ENCODE measurements around the gene MAB21L3.

The MAB21L3 gene

DNA sequence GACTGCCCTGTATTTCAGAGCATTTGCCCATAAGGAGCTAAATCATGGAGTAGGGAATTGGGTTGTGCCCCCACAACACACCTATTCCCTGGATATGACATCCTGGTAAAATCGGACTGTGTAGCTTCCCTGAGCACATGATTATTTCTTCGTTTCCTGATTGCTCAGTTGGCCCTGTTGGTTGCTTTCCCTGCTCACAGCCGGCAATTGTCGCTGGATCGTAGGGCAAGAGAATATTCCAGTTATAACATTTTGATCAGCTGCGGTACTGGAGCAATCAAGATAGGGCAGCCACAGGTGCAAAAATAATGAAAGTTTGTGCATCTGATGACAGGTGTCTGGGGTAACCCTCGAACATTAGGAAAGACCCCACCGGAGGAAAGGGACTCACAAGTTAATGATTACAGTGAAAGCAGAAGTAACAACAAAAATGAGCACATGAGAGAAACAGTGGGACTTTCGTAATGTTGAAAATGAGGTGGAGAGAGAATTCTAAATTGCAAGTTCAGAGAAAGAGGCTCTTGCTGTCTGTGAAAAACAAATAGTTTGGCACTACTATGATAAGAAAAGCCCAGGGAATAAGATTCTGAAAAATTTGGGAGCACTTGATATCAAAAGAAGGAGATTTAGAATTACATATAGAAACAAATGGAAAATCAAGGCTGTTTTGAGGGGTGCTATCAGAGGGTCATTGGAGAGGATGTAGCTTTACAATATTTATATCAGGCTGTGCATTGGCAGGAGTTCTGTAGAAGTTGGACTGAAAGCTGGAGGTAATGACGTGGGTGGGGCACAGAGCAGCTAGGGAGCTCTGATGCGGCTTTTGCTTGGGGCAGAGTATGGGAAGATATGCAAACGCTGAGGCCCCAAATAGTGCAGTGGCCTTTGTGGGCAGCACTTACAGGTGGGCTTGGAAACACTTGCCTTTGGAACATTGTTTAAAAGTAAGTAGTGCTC lies at the start of gene MAB21L3:
Gene MAB21L3, plus strand, starts transcription at position 833 of the 957 bp plus-strand sequence. CDS start 1,217 bp downstream, outside the sequence.
- H3K4me1 ChIP-seq (ENCODE audit: control insufficient read depth, insufficient read depth, low read length), result no peaks in the 10 kb centered on the region
- no peaks in the 10 kb centered on the region for H3K9me3 ChIP-seq (ENCODE audit: control insufficient read depth, insufficient read depth, low read length)
- no peaks in the 10 kb centered on the region for H3K36me3 ChIP-seq (ENCODE audit: control insufficient read depth, insufficient read depth, low read length)
- H3K9ac ChIP-seq (ENCODE audit: low read depth, low read length), result no peak within 1 kb of the TSS
- no peak within 1 kb of the TSS for H3K4me3 ChIP-seq (ENCODE audit: low read depth, low read length)
- H3K27me3 ChIP-seq (ENCODE audit: control insufficient read depth, insufficient read depth, low read length), result no peaks in the 10 kb centered on the region

DNA sequence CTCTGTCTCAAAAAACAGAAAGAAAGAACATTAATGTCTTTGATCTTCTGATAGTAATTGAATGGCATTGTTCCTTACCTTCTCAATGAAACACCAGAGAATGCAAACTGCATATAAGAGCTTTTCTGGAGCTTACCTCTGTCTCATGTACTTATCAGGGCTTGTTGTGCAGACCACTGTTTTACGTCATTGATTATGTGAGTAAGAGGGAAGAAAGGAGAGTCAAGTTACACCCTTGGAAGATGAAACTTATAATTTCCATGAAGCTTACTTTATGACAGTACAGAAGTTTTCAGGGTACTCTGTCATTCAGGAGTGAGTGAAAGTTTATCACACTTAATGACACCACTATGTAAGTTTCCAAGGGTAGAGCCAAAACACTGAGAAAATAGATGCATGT lies 49.0 kb upstream of the MAB21L3 start:
- no peak overlapping the region for H3K9ac ChIP-seq (ENCODE audit: low read depth, low read length)
- H3K4me3 ChIP-seq (ENCODE audit: low read depth, low read length), result no peak overlapping the region
- H3K36me3 ChIP-seq (ENCODE audit: control insufficient read depth, insufficient read depth, low read length), result no peaks in the 10 kb centered on the region
- H3K4me1 ChIP-seq (ENCODE audit: control insufficient read depth, insufficient read depth, low read length), result no peaks in the 10 kb centered on the region
- H3K27me3 ChIP-seq (ENCODE audit: control insufficient read depth, insufficient read depth, low read length), result no peaks in the 10 kb centered on the region
- H3K9me3 ChIP-seq (ENCODE audit: control insufficient read depth, insufficient read depth, low read length), result no peaks in the 10 kb centered on the region

DNA sequence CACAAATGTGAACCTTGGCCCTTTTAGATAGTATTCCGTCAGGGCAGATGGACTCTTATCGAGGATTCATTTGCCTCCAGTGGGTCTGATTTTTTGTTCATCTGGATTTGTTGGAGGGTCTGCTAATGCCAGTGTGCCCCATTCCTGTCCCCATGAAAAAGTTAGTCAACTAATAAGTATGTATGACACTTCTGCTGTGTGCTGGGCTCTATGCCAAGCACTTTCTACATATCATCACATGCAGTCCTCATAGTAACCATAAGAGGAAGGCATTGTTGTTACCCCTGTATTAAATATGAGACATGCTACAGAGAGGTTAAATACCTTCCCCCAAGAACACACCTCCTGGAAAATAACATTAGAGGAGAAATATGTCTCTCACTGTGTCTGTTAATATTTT lies 46.6 kb upstream of the MAB21L3 start:
- Histone ChIP-seq H3K4me3 (ENCODE audit: low read depth, low read length) (no peak overlapping the region), H3K4me1 (ENCODE audit: control insufficient read depth, insufficient read depth, low read length) (no peaks in the 10 kb centered on the region), H3K27me3 (ENCODE audit: control insufficient read depth, insufficient read depth, low read length) (no peaks in the 10 kb centered on the region), H3K9me3 (ENCODE audit: control insufficient read depth, insufficient read depth, low read length) (no peaks in the 10 kb centered on the region), H3K36me3 (ENCODE audit: control insufficient read depth, insufficient read depth, low read length) (no peaks in the 10 kb centered on the region), H3K9ac (ENCODE audit: low read depth, low read length) (no peak overlapping the region)

DNA sequence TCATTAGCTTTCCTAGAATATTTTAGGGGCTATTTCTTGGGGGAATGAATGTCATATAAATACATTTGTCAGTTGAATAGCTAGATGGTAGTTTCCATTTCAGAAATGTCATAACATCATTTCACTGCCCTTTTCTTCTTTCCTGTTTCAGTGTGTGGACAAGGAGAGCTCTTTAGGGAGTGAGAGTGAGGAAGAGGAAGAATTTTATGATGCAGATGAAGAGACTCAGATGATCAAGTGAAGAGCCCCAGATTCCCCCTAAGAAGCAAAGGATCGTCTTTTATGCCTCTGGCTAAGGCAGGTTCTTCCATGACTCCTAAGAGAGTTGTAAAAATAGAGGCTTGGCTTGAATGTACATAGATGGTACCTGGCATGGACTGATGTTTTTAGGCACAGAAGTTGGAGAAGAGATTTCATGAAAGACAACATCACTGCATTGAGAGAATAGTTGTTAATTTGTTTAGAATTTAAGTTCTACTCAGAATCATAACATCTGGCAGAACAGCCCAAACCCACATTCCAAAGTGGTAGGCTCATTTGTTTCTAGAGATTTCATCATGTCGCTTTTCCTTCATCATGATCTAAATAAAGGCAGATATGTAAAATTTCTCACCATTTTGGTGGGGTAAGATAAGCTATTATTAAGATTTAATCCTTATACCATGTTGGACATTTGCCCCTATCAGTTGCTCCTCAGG lies 44.2 kb upstream of the MAB21L3 start:
- H3K9ac ChIP-seq (ENCODE audit: low read depth, low read length), result no peak overlapping the region
- no peaks in the 10 kb centered on the region for H3K36me3 ChIP-seq (ENCODE audit: control insufficient read depth, insufficient read depth, low read length)
- H3K9me3 ChIP-seq (ENCODE audit: control insufficient read depth, insufficient read depth, low read length), result no peaks in the 10 kb centered on the region
- H3K27me3 ChIP-seq (ENCODE audit: control insufficient read depth, insufficient read depth, low read length), result no peaks in the 10 kb centered on the region
- H3K4me3 ChIP-seq (ENCODE audit: low read depth, low read length), result no peak overlapping the region
- H3K4me1 ChIP-seq (ENCODE audit: control insufficient read depth, insufficient read depth, low read length), result no peaks in the 10 kb centered on the region

DNA sequence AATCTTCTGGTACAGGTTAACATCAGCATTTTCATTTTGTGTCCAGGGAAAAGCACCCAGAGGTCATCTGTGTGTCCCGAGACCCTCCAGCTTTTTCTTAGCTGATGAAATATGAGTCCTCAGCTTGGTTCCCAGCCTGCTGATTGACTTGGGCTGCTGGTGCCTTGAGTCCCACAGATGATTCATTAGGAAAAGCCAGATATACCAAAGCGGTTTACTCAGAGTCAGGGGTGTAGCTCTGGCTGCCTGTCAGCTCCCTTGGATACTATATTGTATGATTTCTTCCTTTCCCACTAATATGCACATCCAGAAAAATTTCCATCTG lies 43.7 kb upstream of the MAB21L3 start:
- H3K27me3 ChIP-seq (ENCODE audit: control insufficient read depth, insufficient read depth, low read length), result no peaks in the 10 kb centered on the region
- no peaks in the 10 kb centered on the region for H3K9me3 ChIP-seq (ENCODE audit: control insufficient read depth, insufficient read depth, low read length)
- no peaks in the 10 kb centered on the region for H3K4me1 ChIP-seq (ENCODE audit: control insufficient read depth, insufficient read depth, low read length)
- H3K9ac ChIP-seq (ENCODE audit: low read depth, low read length), result no peak overlapping the region
- no peak overlapping the region for H3K4me3 ChIP-seq (ENCODE audit: low read depth, low read length)
- no peaks in the 10 kb centered on the region for H3K36me3 ChIP-seq (ENCODE audit: control insufficient read depth, insufficient read depth, low read length)

DNA sequence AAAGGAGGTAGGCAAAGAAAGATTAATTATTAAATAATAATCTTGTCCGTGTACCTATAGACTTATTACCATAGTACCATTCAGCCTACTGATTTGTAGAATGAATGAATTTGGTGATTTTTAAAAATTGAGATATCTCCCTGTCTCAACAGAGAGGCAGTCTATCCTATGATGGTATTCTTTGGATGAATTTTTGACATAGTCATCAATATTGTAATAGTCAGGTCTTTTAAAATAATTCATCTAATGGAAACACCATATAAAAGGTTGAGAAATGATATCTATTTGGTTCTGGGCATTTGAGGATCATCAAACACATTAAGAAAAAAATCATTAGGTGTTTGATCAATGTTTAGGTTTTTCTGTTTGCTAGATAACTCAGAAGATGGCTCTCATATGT lies 35.6 kb upstream of the MAB21L3 start:
- Histone ChIP-seq H3K4me1 (ENCODE audit: control insufficient read depth, insufficient read depth, low read length) (no peaks in the 10 kb centered on the region), H3K27me3 (ENCODE audit: control insufficient read depth, insufficient read depth, low read length) (no peaks in the 10 kb centered on the region), H3K4me3 (ENCODE audit: low read depth, low read length) (no peak overlapping the region), H3K36me3 (ENCODE audit: control insufficient read depth, insufficient read depth, low read length) (no peaks in the 10 kb centered on the region), H3K9me3 (ENCODE audit: control insufficient read depth, insufficient read depth, low read length) (no peaks in the 10 kb centered on the region), H3K9ac (ENCODE audit: low read depth, low read length) (no peak overlapping the region)

DNA sequence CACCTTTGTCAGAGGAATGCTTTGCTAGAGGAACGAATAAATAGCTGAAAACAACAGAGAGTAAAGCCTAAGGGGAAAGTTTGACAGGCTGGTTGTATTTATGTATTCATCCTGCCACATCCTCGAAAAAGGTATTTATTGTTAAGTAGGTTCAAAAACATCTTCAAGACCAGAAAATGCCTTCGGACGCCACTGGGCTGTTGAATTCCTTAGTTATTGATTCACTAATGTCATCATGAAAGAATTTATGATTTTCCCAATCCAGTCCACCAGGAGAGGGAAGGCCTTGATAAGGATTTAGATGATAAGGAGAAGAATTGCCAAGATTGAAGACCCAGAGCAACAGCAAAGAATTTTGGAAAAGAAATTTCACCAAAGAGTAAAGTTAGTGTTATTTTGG lies 35.2 kb upstream of the MAB21L3 start:
- no peak overlapping the region for H3K9ac ChIP-seq (ENCODE audit: low read depth, low read length)
- H3K4me1 ChIP-seq (ENCODE audit: control insufficient read depth, insufficient read depth, low read length), result no peaks in the 10 kb centered on the region
- no peaks in the 10 kb centered on the region for H3K9me3 ChIP-seq (ENCODE audit: control insufficient read depth, insufficient read depth, low read length)
- no peak overlapping the region for H3K4me3 ChIP-seq (ENCODE audit: low read depth, low read length)
- H3K27me3 ChIP-seq (ENCODE audit: control insufficient read depth, insufficient read depth, low read length), result no peaks in the 10 kb centered on the region
- H3K36me3 ChIP-seq (ENCODE audit: control insufficient read depth, insufficient read depth, low read length), result no peaks in the 10 kb centered on the region

DNA sequence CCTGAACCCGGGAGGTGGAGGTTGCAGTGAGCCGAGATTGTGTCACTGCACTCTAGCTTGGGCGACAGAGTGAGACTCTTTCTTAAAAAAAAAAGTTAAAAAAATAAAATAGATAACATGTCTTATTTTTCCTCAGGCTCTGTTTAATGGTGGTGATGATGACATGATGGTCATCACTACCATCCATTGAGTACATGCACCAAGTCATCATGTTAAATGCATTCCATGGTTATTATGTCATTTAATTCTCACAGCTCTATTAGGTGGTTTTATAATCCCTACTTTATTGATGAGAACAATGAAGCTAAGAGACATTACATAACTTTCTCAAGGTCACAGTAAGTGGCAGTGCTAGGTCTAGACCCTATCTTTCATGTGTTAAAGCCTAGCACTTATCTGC lies 34.4 kb upstream of the MAB21L3 start:
- H3K9me3 ChIP-seq (ENCODE audit: control insufficient read depth, insufficient read depth, low read length), result no peaks in the 10 kb centered on the region
- no peaks in the 10 kb centered on the region for H3K36me3 ChIP-seq (ENCODE audit: control insufficient read depth, insufficient read depth, low read length)
- no peak overlapping the region for H3K9ac ChIP-seq (ENCODE audit: low read depth, low read length)
- H3K4me1 ChIP-seq (ENCODE audit: control insufficient read depth, insufficient read depth, low read length), result no peaks in the 10 kb centered on the region
- H3K4me3 ChIP-seq (ENCODE audit: low read depth, low read length), result no peak overlapping the region
- H3K27me3 ChIP-seq (ENCODE audit: control insufficient read depth, insufficient read depth, low read length), result no peaks in the 10 kb centered on the region

DNA sequence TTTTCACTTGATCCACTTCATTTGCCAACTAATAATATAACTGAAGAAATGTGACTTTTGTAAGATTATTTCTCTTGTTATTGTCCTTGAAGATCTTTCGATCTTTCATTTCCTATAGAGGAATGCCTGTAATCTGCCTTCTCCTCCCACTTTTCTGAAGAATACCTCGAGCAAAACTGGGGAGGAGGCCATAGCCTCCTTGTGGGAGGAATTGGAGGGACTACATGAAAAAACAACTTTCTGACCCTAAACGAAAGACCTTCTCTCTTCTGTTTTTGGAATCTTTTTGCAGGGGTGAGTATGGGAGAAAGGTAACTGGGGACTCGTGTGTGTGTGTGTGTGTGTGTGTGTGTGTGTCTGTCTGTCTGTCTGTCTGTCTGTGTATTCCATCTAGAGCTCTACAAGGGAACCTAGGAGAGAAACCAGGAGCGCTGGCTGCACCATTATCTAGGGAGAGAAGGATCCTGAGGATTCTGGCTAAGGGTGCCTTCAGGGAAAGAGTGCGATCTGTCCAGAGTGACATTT lies 32.4 kb upstream of the MAB21L3 start:
- Histone ChIP-seq H3K36me3 (ENCODE audit: control insufficient read depth, insufficient read depth, low read length) (no peaks in the 10 kb centered on the region), H3K4me1 (ENCODE audit: control insufficient read depth, insufficient read depth, low read length) (no peaks in the 10 kb centered on the region), H3K9me3 (ENCODE audit: control insufficient read depth, insufficient read depth, low read length) (no peaks in the 10 kb centered on the region), H3K4me3 (ENCODE audit: low read depth, low read length) (no peak overlapping the region), H3K27me3 (ENCODE audit: control insufficient read depth, insufficient read depth, low read length) (no peaks in the 10 kb centered on the region), H3K9ac (ENCODE audit: low read depth, low read length) (no peak overlapping the region)

DNA sequence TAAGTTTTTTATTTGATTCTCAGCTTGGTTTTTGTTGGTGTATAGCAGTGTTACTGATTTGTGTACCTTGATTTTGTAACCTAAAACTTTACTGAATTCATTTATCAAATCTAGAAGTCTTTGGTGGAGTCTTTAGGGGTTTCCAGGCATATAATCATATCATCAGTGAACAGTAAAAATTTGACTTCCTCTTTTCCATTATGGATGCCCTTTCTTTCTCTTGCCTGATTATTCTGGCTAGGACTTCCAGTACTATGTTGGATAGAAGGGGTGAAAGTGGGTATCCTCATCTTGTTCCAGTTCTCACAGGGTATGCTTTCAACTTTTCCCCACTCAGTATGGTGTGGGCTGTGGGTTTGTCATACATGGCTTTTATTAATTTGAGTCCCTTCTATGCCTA lies 23.6 kb upstream of the MAB21L3 start:
- H3K4me1 ChIP-seq (ENCODE audit: control insufficient read depth, insufficient read depth, low read length), result no peaks in the 10 kb centered on the region
- H3K9me3 ChIP-seq (ENCODE audit: control insufficient read depth, insufficient read depth, low read length), result no peaks in the 10 kb centered on the region
- H3K27me3 ChIP-seq (ENCODE audit: control insufficient read depth, insufficient read depth, low read length), result no peaks in the 10 kb centered on the region
- no peak overlapping the region for H3K4me3 ChIP-seq (ENCODE audit: low read depth, low read length)
- no peaks in the 10 kb centered on the region for H3K36me3 ChIP-seq (ENCODE audit: control insufficient read depth, insufficient read depth, low read length)
- H3K9ac ChIP-seq (ENCODE audit: low read depth, low read length), result no peak overlapping the region

DNA sequence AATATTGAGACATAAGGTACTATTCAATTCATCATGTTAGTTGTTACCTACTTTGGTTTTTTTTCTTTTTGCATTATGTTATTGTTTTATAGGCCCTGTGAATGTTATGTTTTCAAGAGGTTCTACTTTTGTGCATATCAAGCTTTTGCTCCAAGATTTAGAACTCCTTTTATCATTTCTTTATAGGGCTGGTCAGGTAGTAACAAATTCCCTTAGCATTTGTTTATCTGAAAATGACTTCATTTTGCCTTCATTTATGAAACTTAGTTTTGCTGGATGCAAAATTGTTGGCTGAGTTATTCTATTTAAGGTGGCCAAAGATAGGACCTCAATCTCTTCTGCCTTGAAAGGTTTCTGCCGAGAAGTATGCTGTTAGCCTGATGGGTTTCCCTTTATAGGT lies 21.3 kb upstream of the MAB21L3 start:
- Histone ChIP-seq H3K36me3 (ENCODE audit: control insufficient read depth, insufficient read depth, low read length) (no peaks in the 10 kb centered on the region), H3K4me3 (ENCODE audit: low read depth, low read length) (no peak overlapping the region), H3K9me3 (ENCODE audit: control insufficient read depth, insufficient read depth, low read length) (no peaks in the 10 kb centered on the region), H3K27me3 (ENCODE audit: control insufficient read depth, insufficient read depth, low read length) (no peaks in the 10 kb centered on the region), H3K4me1 (ENCODE audit: control insufficient read depth, insufficient read depth, low read length) (no peaks in the 10 kb centered on the region), H3K9ac (ENCODE audit: low read depth, low read length) (no peak overlapping the region)

DNA sequence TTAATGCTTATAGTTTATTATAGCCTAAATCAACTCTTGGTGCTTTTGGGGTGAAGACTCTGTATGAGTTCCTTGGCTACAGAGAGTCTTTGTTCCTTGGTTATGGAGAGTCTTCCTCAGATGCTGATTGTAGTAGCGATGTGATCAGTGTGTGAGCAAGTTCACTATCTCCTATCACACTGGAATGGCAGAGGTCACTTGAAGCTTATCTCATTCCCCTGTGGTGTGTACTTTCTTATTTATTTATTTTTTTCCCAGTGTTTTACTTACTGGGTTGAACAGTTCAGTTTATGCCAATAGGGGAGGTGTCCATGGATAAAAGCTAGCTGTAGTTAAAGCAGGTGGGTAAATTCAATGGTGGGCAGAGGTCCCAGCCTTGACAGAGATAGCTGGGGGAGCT lies 20.1 kb upstream of the MAB21L3 start:
- H3K4me3 ChIP-seq (ENCODE audit: low read depth, low read length), result no peak overlapping the region
- H3K4me1 ChIP-seq (ENCODE audit: control insufficient read depth, insufficient read depth, low read length), result no peaks in the 10 kb centered on the region
- H3K9ac ChIP-seq (ENCODE audit: low read depth, low read length), result no peak overlapping the region
- H3K9me3 ChIP-seq (ENCODE audit: control insufficient read depth, insufficient read depth, low read length), result no peaks in the 10 kb centered on the region
- H3K27me3 ChIP-seq (ENCODE audit: control insufficient read depth, insufficient read depth, low read length), result no peaks in the 10 kb centered on the region
- H3K36me3 ChIP-seq (ENCODE audit: control insufficient read depth, insufficient read depth, low read length), result no peaks in the 10 kb centered on the region
